Kidney epithelial cell (primary cell): ENCODE data around the gene CENPF. TPM values are rescaled to one million over a fixed set of nuclear protein-coding genes. Genes with fewer than 3 reads are reported as not detected.

Experiments
- DNase-seq: peaks from one replicate; pipeline ENCODE4 v3.0.0-alpha.2; 2010; ENCODE audit warnings: low read depth
- H3K27me3 ChIP-seq: 2 replicates; pipeline ENCODE4 v1.6.0; 2011; ENCODE audit warnings: low read length; ENCODE audit not compliant: control insufficient read depth, insufficient read depth
- H3K36me3 ChIP-seq: 2 replicates; pipeline ENCODE4 v1.5.1; 2011; ENCODE audit warnings: low read length; ENCODE audit not compliant: control insufficient read depth, insufficient read depth
- H3K4me3 ChIP-seq: 2 replicates; pipeline ENCODE4 v1.5.1; 2011; ENCODE audit warnings: low read depth, mild to moderate bottlenecking, control low read depth, low read length
- total RNA-seq: library from RNA; depleted of rRNA; stranded (reverse); fragments of >200 nt; gene quantifications from 2 replicates; pipeline ENCODE4 v1.2.3, GENCODE V29; 2015
- TF ChIP-seq, protein P1 (sequence below): IDR thresholded peaks from 2 replicates; pipeline ENCODE4 v1.5.1; 2011; ENCODE audit warnings: mild to moderate bottlenecking, moderate library complexity, low read length, control low read depth, inconsistent platforms; ENCODE audit not compliant: insufficient read depth, poor library complexity, severe bottlenecking

CENPF gene
- total RNA-seq, 1 donor from 2014 or later: 20.2 TPM

DNA sequence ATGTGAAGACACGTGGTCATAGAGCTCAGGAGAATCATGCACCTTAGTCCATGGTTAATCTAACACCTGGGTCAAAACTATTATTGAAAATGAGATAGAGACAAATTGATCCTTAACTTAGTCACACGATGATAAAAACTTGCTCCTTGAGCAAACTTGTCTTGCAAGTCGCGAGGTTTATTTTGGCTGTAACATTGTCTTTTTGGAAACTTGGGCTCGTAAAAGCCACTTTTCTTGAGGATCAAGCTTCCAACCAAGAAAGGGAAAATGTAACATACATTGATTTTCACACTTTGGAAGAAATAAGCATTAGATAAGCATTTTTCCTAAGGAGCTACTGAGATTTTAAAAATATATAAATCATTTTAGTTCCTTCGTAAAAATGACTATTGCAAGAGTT lies 19.9 kb upstream of the CENPF start:
- Histone ChIP-seq H3K36me3 (no peaks in the 10 kb centered on the region), H3K4me3 (no peak overlapping the region), H3K27me3 (no peaks in the 10 kb centered on the region)
- DNase-seq: no peak
- TF ChIP-seq, protein P1, sequence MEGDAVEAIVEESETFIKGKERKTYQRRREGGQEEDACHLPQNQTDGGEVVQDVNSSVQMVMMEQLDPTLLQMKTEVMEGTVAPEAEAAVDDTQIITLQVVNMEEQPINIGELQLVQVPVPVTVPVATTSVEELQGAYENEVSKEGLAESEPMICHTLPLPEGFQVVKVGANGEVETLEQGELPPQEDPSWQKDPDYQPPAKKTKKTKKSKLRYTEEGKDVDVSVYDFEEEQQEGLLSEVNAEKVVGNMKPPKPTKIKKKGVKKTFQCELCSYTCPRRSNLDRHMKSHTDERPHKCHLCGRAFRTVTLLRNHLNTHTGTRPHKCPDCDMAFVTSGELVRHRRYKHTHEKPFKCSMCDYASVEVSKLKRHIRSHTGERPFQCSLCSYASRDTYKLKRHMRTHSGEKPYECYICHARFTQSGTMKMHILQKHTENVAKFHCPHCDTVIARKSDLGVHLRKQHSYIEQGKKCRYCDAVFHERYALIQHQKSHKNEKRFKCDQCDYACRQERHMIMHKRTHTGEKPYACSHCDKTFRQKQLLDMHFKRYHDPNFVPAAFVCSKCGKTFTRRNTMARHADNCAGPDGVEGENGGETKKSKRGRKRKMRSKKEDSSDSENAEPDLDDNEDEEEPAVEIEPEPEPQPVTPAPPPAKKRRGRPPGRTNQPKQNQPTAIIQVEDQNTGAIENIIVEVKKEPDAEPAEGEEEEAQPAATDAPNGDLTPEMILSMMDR: no peak

DNA sequence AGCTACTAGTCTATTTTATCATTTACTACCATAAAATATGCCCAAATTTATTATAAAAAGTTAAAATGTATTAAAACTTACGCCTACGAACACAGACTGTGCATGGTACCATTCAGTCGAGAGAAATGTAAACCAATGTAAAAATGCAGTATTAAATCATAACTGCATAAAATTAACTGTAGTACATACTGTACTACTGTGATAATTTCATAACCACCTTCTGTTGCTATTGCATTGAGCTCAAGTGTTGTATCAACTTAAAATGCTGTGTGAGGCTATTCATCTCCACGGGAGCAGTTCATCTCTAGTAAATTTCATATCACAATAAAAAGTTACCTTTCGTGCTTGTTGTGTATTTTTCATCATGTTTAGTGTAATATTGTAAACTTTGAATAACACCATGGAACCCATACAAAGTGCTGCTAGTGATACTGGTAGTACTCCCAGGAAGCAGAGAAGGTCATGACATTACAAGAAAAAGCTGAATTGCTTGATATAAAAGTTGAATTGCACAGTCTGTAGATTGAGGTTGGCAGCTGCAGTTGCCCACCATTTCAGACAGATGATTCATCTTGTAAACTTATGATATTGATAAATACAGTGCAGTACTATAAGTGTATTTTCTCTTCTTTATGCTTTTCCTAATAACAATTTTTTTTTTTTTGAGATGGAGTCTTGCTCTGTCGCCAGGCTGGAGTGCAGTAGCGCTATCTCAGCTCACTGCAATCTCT lies 19.0 kb upstream of the CENPF start:
- Histone ChIP-seq H3K27me3 (no peaks in the 10 kb centered on the region), H3K36me3 (no peaks in the 10 kb centered on the region), H3K4me3 (no peak overlapping the region)
- TF ChIP-seq, protein P1: no peak
- DNase-seq: no peak

- DNase-seq: no peak
- Histone ChIP-seq H3K27me3 (no peaks in the 10 kb centered on the region), H3K36me3 (no peaks in the 10 kb centered on the region), H3K4me3 (no peak overlapping the region)
- TF ChIP-seq, protein P1: peak; percentile 80
These were observed 17.9 kb upstream of the CENPF start for GRCh38 chr1:214584805-214585766.

- H3K36me3 ChIP-seq: no peaks in the 10 kb centered on the region
- no peaks in the 10 kb centered on the region for H3K27me3 ChIP-seq
- no peak for DNase-seq
- TF ChIP-seq, protein P1: no peak
- no peak overlapping the region for H3K4me3 ChIP-seq
These were observed 16.4 kb upstream of the CENPF start for GRCh38 chr1:214586621-214587020.

- Histone ChIP-seq H3K27me3 (no peaks in the 10 kb centered on the region), H3K4me3 (no peak overlapping the region), H3K36me3 (no peaks in the 10 kb centered on the region)
- DNase-seq: no peak
- TF ChIP-seq, protein P1: no peak
These were observed 15.8 kb upstream of the CENPF start for GRCh38 chr1:214587165-214587564.
